ENCODE data around the gene LAMB4.

LAMB4 gene

DNA sequence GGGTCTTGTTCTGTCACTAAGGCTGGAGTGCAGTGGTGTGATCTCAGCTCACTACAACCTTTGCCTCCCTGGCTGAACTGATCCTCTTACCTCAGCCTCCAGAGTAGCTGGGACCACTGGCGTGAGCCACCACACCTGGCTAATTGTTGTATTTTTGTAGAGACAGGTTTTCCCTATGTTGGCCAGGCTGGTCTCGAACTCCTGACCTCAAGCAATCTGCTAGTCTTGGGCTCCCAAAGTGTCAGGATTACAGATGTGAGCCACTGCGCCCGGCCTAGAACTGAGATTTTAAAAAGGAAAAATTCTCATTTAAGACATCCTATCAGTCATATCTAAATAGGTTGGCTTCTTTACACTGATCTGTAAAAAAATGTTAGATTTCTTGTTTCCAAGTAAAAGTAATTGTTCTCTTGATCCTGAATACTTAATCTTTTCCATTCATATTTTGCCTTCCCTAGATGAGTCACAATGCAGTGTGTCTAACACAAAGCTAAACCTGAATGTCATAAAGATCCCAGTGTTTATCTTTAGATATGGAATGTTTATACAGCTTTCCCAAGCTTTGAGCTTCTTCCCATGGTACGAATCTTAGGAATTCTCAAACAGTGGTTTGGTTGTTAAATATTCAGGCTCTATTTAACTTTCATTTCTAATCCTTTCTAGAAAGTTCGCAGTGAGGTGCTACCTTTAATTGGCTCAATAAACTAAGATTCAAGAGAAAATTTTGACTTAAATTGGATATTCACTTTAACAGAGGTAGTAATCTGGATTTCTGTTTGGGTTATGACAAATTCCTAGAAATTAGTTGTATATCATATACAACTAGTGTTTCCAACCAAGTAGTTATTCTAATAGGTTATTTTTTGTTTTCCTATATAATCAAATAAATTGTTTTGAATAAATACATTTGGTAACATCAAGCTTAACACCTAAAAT lies 115.1 kb downstream of the LAMB4 start:
- DNase-seq (ENCODE audit: low spot score), result no peak

DNA sequence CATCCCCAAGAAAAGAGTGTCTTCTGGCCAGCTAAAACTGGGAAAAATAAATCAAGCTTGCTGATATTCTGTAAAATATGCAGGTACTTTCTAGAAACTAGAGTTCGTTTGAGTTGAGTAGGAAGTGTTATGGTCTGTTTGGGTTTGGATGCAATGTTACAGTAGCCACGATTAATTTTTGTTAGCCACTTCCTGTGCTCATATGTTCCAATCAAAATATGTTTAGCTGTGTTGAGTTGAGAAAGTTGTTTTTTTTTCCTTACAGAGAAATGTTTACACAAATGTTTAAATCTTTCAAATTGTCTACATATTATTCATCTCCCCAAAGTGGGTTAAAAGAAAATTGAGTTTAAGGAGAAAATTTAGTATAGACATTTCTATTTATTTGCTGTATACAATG lies 115.9 kb downstream of the LAMB4 start:
- DNase-seq (ENCODE audit: low spot score), result no peak

GRCh38 chr7:108012499-108013430 lies 117.4 kb downstream of the LAMB4 start:
- DNase-seq (ENCODE audit: low spot score), result no peak

- DNase-seq (ENCODE audit: low spot score), result no peak
Measured at GRCh38 chr7:108010377-108010776, 119.8 kb downstream of the LAMB4 start.

GRCh38 chr7:108009873-108010272 lies 120.3 kb downstream of the LAMB4 start:
- no peak for DNase-seq (ENCODE audit: low spot score)

GRCh38 chr7:108008827-108009226 lies 121.3 kb downstream of the LAMB4 start:
- no peak for DNase-seq (ENCODE audit: low spot score)

DNA sequence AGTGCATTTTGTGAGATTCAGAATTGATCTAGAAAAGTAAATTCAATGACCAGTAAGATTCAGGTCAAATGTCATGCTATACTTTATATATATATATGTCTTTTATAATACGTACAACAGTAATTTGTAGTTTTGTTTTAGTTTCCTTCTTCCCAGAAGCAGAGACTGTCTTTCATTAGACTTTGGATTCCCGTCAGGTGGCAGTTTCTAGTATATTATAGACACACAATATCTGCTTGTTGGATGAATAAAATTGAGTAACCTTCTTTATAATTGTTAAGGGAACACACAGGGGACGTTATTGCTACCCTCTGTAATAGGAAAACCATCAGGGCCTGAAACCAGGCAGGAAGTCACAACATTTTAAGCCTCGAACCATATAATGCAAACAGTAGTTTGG lies 121.9 kb downstream of the LAMB4 start:
- DNase-seq (ENCODE audit: low spot score), result no peak

DNA sequence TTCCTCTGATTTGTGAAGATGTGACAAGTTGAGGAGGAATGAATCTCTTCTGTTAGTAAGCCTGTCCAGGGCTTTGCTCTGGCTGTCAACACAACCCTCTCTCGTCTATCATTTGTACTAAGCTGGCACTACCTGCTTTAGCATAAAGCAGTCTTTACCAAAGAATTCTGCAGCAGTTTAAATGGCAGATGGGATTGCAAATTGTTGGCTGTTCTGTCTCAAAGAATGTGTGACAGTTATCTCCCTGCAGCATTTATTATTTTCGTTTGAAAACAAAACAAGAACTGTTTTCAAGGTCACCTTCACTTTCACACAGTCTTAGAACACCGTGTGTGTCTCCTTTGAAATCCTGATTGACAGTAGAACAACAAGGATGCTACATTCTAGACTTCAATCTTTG lies 122.4 kb downstream of the LAMB4 start:
- no peak for DNase-seq (ENCODE audit: low spot score)

DNA sequence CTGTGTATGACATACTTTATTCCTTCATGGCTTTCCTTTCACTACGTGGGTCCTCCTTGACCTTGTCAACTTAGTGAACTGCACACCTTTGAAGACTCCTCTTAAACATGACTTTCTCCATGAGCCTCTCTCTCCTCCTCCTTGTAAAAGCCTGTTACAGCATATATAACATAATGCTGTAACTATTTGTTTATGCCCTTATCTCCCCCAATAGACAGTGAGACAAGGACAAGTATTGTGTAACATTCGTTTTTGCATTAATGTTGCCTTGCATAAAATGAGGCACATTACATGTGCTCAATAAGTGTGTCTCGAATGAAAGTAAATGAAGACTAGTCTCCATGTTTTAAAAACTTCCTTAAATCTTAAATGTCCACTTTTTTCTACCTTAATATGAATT lies 122.9 kb downstream of the LAMB4 start:
- no peak for DNase-seq (ENCODE audit: low spot score)

- no peak for DNase-seq (ENCODE audit: low spot score)
Measured at GRCh38 chr7:108004220-108005142, 125.7 kb downstream of the LAMB4 start.

DNA sequence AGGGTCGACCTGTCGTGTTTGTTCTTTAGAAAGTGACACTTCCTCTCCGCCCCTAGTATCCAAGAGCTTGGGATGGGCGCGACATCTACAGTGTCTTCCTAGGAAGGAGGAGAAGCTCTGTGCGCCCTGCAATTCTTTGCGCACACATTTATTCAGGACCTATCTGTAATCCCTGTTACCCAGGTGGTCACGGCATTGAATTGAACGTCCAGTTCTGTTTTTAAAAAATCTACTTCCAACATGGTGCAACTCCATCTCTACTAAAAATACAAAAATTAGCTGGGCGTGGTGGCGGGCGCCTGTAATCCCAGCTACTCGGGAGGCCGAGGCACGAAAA lies 126.6 kb downstream of the LAMB4 start:
- DNase-seq (ENCODE audit: low spot score), result no peak

- DNase-seq (ENCODE audit: low spot score), result no peak
Measured at GRCh38 chr7:108002726-108003598, 127.2 kb downstream of the LAMB4 start, which contains the start of gene LAMB1. Gene LAMB1 (minus strand): TSS chr7:108003161. CDS start chr7:108002885, 276 bp downstream.

DNA sequence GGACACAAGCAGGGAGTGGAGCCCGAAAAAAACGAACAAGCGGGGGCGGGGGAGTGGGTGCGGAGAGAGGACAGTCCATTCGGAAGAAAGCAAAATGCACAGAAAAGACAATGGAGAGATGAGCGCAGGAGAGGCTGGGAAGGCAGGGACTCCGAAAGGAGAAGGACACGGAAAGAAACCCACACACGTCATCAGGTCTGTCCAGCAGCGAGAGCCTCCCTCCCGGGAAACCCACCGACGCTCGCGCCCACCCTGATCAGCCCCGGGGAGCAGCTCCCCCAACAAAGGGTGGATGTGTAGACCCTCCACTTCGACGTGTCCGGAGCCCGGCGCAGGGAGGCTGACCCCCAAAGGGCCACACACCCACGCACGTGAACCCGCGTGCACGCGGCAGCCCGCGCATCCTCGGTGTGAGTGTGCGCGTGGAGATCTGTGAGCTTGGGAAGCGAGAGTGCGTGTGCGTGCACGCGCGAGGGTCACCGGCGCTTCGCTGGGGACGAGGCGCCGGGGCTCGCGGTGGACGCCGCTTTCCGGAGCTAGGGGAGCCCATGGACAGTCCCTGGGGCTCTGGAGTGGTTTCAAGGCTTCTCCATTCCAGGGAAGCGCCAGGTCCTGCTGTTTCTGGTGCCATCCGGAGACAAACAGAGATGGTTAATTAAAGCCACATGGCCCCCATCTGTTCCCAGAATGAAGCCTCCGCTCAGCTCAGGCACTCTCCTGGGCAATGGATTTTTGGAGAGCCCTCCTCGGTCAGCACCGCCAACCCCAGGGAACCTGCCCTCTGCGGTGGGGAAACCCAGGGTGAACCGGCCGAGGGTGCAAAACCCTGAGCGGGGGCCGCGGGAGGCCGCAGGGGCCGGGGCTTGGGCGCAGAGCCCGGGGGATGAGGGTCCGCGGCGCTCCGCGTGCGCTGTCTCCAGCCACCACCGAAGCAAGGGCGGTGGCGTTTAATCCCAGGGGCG lies 128.1 kb downstream of the LAMB4 start:
- no peak for DNase-seq (ENCODE audit: low spot score)

DNA sequence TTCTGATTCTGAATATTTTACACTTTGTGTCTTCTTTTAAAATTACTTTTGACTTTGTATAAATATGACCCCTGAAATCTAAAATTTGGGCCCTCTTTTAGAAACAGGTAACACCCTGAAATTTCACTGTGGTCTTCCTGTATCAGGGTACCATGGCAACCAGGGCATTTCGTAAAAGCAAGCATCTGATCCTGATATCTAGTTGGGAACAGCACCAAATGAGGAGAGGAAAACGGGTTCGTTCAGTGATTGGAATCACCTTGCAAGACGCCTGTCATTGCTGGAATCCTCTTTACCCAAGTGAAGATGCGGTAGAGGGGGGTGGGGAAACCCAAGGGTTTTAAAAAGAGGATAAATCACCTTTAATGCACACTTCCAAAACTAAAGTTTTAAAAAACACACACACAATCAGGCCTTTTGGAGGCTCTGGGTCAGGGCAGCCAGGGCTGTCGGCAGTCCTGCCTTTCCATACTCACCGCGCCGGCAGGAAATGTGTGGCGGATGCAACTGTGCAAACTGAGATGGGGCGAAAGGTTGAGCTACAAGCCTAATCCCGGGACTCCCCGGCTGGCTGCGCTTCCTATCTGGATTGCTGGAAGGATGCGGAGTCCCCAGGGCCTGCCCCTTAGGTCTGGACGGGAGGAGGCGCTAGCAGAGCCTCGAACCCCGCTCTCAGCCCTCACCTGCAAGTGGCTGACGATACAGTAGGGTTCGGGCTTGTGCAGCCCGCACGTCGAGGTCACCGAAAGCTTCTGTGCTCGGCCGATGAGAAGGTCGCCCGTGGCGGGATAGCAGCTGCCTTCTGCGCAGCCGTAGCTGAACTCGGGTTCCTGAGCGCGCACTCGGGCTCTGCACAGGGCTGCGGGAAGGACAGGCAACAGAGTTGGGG lies 129.0 kb downstream of the LAMB4 start:
- no peak for DNase-seq (ENCODE audit: low spot score)

DNA sequence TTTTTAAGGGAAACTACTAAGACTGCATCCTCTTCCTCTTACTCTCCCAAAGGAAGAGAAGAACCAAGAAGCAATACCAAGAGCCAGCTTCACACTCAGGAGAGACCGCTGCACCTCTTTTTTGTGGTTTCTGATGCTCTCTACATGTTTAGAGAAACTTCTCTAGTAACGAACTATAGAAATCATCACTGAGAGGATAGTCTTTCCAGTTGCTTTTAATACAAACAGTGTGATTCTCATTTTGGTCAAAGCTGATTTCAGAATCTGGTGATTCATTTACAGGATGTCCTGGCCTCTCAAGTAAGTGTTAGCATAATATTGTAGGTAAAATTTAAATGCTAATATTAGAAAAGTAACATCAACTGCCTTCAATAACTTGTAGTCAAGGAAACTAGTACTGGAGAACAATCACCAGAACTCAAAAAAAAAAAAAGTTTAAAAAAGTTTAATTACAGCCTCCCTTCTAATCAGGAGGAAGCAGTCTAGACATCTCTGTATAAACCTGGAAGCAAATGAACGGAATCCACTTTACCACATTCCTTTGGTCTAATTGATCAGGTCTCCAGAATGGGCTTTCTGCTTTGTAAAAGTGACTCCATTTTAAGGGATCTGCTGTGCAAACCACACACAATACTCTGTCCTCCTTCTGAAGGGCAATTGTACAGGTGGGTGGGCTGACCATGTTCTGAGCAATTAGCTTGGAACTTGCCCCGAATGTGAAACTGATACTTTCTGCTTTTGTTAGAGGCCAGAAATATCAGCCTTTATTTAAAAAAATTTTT lies 130.2 kb downstream of the LAMB4 start:
- no peak for DNase-seq (ENCODE audit: low spot score)

GRCh38 chr7:107998660-107999480 lies 131.3 kb downstream of the LAMB4 start:
- no peak for DNase-seq (ENCODE audit: low spot score)

DNA sequence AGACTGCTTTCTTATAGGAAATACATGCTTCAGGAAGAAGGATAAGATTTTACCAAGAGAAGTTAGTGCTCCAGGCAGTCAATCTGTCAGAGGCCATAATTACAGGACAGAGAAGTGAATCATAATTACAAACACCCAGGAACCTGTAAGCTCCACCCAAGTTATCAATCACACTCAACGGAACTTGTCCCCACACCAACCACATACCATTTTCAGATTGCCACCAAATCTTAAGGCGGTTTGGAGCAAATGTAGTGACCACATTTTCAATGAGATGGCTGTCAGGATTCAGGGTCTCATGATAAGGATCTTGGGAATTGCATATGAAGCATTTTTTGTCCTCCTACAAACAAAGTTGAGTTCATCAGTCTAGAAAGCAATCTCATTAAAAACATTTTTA lies 132.0 kb downstream of the LAMB4 start:
- no peak for DNase-seq (ENCODE audit: low spot score)

Measured in hematopoietic multipotent progenitor cell treated with erythropoietin and hydrocortisone succinate and interleukin-3 and kit ligand, for 17 days (in vitro differentiated cells).